Epithelial cell of esophagus (primary cell): Measurements from ENCODE around the gene DGKG.

ENCODE experiments used
- DNase-seq: peaks from one replicate; pipeline ENCODE4 v3.0.0; 2010; ENCODE audit warnings: low read depth
- H3K4me3 ChIP-seq: 2 replicates; pipeline ENCODE4 v1.5.1; 2011; ENCODE audit warnings: mild to moderate bottlenecking, low read length, control low read depth
- TF ChIP-seq, protein P1 (sequence below): IDR thresholded peaks from 2 replicates; pipeline ENCODE4 v1.5.1; 2011; ENCODE audit warnings: low read depth, mild to moderate bottlenecking, low read length, control low read depth, inconsistent platforms; ENCODE audit not compliant: insufficient read depth; ENCODE audit errors: missing control alignments

Gene DGKG

GRCh38 chr3:186117521-186118134 is 244.4 kb downstream of the DGKG start:
- TF ChIP-seq, protein P1, sequence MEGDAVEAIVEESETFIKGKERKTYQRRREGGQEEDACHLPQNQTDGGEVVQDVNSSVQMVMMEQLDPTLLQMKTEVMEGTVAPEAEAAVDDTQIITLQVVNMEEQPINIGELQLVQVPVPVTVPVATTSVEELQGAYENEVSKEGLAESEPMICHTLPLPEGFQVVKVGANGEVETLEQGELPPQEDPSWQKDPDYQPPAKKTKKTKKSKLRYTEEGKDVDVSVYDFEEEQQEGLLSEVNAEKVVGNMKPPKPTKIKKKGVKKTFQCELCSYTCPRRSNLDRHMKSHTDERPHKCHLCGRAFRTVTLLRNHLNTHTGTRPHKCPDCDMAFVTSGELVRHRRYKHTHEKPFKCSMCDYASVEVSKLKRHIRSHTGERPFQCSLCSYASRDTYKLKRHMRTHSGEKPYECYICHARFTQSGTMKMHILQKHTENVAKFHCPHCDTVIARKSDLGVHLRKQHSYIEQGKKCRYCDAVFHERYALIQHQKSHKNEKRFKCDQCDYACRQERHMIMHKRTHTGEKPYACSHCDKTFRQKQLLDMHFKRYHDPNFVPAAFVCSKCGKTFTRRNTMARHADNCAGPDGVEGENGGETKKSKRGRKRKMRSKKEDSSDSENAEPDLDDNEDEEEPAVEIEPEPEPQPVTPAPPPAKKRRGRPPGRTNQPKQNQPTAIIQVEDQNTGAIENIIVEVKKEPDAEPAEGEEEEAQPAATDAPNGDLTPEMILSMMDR = no peak
- DNase-seq = no peak
- H3K4me3 ChIP-seq = no peak overlapping the region

DNA sequence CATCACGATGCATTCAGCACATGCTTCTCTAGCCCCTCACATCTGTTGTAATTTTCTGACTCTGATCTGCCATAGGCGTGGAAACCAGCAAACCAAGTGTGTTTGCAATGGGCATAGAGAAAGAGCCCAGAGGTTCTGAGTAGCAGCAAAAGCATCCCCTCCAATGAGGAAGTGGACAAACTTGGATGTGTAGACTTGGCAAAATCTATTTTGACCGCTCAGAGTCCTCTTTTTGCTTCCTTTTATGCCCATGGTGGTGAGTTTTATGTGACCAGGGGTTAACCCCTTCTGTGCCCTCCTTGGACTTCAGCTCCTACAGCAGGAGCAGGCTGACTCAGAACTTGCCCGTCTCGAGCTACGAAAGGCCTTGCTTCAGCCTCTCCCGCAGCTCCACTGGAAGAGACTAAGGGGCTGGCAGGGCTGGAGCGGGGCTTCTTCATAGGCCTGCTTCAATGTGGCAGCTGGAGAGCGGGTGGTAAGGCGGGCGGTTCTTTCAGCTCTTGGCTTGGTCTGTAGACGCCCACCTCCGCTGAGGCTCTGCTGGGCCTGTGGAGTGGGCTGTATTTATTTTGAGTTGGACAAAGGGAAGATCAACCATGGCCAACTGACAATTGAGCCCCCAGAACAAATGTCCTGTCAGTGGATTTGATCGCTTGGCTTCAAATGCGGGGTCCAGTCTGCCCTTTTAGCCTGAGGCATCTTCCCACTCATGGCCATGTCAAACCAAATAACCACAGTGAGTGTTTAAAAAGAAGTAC is 246.6 kb downstream of the DGKG start:
- no peak overlapping the region for H3K4me3 ChIP-seq
- DNase-seq = no peak
- TF ChIP-seq, protein P1 = no peak

DNA sequence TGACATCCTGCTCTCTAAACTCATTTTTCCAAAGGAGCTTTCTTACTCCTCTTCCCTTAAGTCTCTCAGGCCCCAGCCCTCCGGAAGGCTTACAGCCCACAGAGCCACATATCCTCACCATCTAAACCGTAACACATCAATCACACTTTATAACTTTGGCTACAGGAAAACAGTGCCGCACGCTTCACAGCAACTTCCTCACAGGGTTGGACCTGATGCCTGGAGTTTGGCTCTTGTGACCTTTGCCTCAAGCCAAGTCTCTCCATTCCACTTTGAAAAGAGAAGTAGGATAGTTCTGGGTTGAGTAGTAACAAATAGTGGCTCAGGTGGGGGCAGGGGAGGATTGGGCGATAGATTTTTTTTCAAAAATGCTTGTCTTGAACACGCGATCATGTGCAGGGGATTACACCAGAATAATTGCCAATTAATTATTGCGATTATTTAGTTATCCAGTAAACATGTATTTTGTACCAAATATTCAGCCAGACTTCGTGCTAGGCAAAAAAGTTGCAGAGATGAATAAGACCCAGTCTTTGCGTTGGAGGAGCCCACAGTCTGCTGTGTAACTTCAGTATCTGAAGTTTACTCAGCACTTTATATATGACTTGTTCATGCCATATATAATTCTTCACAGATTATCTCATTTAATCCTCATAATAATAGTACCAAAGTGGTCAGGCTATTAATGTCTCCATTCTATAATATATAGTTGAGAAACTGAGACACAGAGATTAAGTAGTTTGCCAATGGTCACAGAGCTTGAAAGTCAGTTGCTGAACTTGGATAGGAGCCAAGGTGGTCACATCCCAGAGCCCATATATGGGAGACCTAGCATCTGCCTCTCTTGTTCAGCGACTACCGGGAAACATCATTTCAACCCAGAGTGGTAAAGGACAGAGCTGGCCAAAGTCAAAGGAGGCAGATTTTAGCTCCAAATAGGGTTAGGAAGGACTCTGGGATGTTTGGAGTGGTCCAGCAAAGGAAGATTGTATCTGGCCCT is 250.8 kb downstream of the DGKG start:
- H3K4me3 ChIP-seq = no peak overlapping the region
- TF ChIP-seq, protein P1 = no peak
- no peak for DNase-seq

- TF ChIP-seq, protein P1 = no peak
- peak; percentile 22 for DNase-seq
- peak overlapping the region; percentile 58 for H3K4me3 ChIP-seq
Observed at GRCh38 chr3:186109897-186110803, 251.9 kb downstream of the DGKG start.

DNA sequence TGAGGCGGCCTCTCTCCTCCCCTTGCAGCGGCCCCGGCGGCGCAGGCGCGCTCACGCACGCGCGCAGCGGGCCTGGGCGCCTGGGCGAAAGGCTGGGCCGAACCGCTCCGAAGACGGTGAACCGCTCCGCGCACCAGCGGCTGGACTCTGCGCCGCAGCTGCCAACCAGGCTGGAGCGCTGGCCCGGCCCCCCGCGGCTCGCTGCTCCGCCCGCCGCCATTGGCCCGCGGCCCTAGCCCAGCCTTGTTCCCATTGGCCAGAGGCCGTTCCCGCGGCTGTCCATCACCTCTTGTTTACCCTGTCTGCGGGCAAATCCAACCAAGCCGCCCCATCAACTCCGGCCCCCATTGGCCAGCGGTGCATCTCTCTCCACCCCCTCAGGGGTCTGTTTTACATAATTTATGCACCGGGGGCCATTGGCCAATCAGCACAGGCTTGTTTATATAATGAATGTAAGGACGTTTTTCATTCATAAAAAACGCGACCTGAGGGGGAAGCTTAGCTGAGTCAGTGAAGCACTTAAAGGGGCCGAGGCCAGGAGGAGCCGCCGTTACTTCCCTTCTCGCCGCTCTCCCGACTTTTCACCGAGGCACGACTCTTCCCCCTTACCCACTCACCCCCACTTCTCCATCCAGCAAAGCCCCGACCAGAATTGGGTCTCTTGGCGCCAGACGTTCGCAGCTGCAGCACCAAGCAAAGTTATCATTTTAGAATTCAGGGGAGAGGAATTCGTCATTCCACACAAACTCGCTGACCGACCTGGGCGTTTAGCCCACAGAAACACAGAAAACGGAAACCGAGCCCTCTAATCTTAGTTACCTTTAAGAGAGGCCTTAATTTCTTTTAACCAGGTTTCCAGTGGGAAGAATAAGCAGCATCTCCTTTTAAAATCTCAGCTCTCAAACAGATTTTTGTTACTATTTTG is 252.8 kb downstream of the DGKG start, which contains the start of gene ETV5:
Gene ETV5 (minus strand): TSS at position 149 of the 925 bp plus-strand sequence. CDS start 3,221 bp downstream, outside the sequence.
- TF ChIP-seq, protein P1 = no peak
- H3K4me3 ChIP-seq = peak within 1 kb of the TSS; percentile 58
- DNase-seq = peak; percentile 100
